Naive thymus-derived CD8-positive, alpha-beta T cell (primary cell): ENCODE results near the gene HPCA. TPM values are rescaled to one million over a fixed set of nuclear protein-coding genes. Genes with fewer than 3 reads are reported as not detected.
A peak's percentile ranks its signal among the peaks of the same experiment; 100 is the strongest.

Experiments used
- ATAC-seq, 2 donors: fragments of 150-1000 bp; cut with Tn5 transposase in 1 of 2; sonication (Bioruptor Pico), chemical (Tn5 transposase) in 1 of 2; 1 replicate in 1 of 2; 2 replicates in 1 of 2; pipeline ENCODE4 v1.10.0; 2021; ENCODE audit warnings: mild to moderate bottlenecking in 2 of 2, moderate library complexity in 2 of 2
- POLR2A ChIA-PET: fragments of 350-600 bp; sonication (Branson Sonifier 250); formaldehyde crosslinking; loops from one replicate; lab custom pipeline; 2021; ENCODE audit warnings: antibody characterized with exemption; lab: Charles Lee
- DNase-seq, 10 donors: peaks; one replicate each; pipeline versions ENCODE4 v3.0.0 to v3.0.0-alpha.2; 2020 to 2022
- H3K27ac Mint-ChIP-seq, 10 donors: one replicate each; pipeline ENCODE4 v1.8.0; 2020 to 2022; ENCODE audit warnings: mild to moderate bottlenecking in 10 of 10, mixed read lengths in 10 of 10, moderate library complexity in 4 of 10, inconsistent platforms in 1 of 10
- H3K27me3 Mint-ChIP-seq, 5 donors: one replicate each; pipeline ENCODE4 v1.8.0; 2021 to 2022; ENCODE audit warnings: mixed read lengths in 5 of 5
- H3K36me3 Mint-ChIP-seq, 3 donors: one replicate each; pipeline ENCODE4 v1.8.0; 2020 to 2022; ENCODE audit warnings: mixed read lengths in 3 of 3, mild to moderate bottlenecking in 2 of 3, inconsistent platforms in 1 of 3
- H3K4me1 Mint-ChIP-seq, 4 donors: one replicate each; pipeline ENCODE4 v1.8.0; 2021 to 2022; ENCODE audit warnings: mixed read lengths in 4 of 4
- H3K4me3 Mint-ChIP-seq, 10 donors: one replicate each; pipeline ENCODE4 v1.8.0; 2020 to 2022; ENCODE audit warnings: mild to moderate bottlenecking in 10 of 10, mixed read lengths in 10 of 10, moderate library complexity in 6 of 10, inconsistent platforms in 1 of 10
- H3K9me3 Mint-ChIP-seq, 9 donors: one replicate each; pipeline ENCODE4 v1.8.0; 2020 to 2022; ENCODE audit warnings: mixed read lengths in 9 of 9, mild to moderate bottlenecking in 3 of 9, inconsistent platforms in 1 of 9, moderate library complexity in 1 of 9
- polyA plus RNA-seq, 3 donors: library from polyadenylated mRNA; unstranded; fragments of 300-500 nt; fragmentation: Illumina TruSeq; gene quantifications; one replicate each; pipeline ENCODE4 v1.2.3, GENCODE V29; 2021
- total RNA-seq, 8 experiments: library from RNA in 2 of 8; stranded (reverse) in 2 of 8; gene quantifications; one replicate each; pipeline ENCODE4 v1.2.3 and lab custom pipeline; 2021 to 2026

HPCA gene
- not detected for total RNA-seq
- polyA plus RNA-seq: not detected
- 0 to 0.22 (median 0.04) reads per million in 6 experiments for total RNA-seq (lab: John Stamatoyannopoulos, UW)

DNA sequence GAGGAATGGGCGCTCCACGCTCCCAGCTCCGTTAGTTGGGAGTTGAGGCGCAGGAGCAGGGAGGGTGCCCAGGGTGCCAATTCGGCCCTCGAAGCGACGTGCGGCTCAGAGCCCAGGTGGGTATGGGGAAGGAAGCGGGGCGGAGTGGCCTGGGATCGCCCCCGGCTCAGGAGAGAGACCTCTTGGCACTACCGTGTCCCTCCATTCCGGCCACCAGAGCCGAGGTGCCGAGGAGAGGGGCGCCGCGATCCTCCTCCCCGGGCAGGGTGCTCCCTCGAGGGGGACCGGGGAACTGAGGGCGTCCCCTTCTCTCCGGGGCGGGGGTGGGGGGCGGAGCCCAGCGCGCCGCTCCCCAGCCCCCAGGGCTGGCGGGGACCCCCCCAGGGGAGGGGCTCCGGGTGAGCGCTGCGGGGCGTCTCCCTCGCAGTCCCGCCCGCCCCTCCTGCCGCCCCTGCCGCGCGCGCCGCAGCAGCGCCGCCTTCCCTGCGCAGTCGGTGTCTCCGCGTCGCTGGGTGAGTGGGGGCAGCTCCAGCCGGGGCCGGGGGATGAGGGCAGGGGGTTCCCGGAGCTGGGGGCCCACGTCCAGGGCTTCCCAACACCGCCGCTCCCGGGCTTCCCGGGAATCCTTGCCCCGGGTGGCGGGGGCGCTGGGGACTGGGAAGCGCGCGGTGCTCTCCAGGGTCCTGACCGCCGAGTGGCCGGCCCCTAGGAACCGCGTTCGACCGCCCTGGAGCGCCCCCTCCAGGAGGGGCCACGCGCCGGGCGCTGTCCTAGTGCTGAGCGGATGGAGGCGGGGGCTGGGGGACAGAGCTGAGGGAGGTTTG, at the start of gene HPCA:
TSS of gene HPCA (plus strand) at position 488 of the 824 bp plus-strand sequence. CDS start 2,408 bp downstream, outside the sequence.
- POLR2A ChIA-PET: no interaction called here
- ATAC-seq: peak; percentile 60 to 78
- peaks cover 2 to 17% (median 9%) of the 10 kb centered on the region in 4 donors for H3K4me1 Mint-ChIP-seq
- H3K27ac Mint-ChIP-seq: no peak within 1 kb of the TSS
- H3K36me3 Mint-ChIP-seq: peaks cover 0 to 2% (median 0%) of the 10 kb centered on the region in 3 donors
- H3K9me3 Mint-ChIP-seq: peaks cover 0 to 3% (median 0%) of the 10 kb centered on the region in 9 donors
- peak within 1 kb of the TSS in 7 of 10 donors; percentile 18 to 76 (median 56) for H3K4me3 Mint-ChIP-seq
- DNase-seq: peak in 7 of 10 donors; percentile 18 to 60 (median 44)
- peaks cover 39 to 87% (median 56%) of the 10 kb centered on the region in 5 donors for H3K27me3 Mint-ChIP-seq

DNA sequence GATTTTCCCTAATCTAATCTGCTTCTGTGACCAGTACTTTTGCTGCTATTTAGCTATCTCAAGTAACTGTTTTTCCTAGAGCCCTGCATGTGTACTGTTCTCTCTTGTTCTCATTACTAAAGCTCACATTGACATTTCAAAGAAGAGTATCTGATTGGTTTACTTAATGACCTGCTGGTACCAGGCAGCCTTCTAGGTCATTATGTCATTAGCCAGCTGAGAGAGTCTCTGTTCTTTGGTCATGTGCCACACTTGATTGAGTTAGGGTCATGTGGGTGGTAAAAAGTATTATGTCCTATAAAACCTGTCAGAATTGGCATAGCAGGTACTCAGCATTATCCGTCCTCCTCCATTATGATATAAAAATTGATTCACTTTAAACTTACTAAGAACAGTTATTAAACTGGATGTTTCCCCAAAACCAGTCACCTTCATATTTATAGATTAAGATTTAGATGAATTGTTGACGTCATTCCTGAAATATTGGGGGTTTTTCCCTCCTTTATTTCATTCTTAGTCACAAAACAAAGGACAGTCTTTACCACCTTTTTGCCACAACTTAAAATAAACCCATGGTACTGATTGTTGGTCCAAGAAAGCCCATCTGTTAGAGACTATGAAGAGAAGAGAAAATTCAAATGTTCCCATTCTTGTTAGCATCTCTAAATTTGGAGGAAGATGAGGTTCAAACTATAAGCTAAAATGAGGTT, 37.8 kb upstream of the HPCA start:
- peaks cover 0 to 2% (median 0%) of the 10 kb centered on the region in 9 donors for H3K9me3 Mint-ChIP-seq
- peaks cover 0 to 56% (median 14%) of the 10 kb centered on the region in 3 donors for H3K36me3 Mint-ChIP-seq
- peaks cover 0 to 1% (median 0%) of the 10 kb centered on the region in 4 donors for H3K4me1 Mint-ChIP-seq
- POLR2A ChIA-PET: no interaction called here
- no peak for ATAC-seq
- no peak overlapping the region for H3K27ac Mint-ChIP-seq
- no peak overlapping the region for H3K4me3 Mint-ChIP-seq
- no peak for DNase-seq
- no peaks in the 10 kb centered on the region for H3K27me3 Mint-ChIP-seq

DNA sequence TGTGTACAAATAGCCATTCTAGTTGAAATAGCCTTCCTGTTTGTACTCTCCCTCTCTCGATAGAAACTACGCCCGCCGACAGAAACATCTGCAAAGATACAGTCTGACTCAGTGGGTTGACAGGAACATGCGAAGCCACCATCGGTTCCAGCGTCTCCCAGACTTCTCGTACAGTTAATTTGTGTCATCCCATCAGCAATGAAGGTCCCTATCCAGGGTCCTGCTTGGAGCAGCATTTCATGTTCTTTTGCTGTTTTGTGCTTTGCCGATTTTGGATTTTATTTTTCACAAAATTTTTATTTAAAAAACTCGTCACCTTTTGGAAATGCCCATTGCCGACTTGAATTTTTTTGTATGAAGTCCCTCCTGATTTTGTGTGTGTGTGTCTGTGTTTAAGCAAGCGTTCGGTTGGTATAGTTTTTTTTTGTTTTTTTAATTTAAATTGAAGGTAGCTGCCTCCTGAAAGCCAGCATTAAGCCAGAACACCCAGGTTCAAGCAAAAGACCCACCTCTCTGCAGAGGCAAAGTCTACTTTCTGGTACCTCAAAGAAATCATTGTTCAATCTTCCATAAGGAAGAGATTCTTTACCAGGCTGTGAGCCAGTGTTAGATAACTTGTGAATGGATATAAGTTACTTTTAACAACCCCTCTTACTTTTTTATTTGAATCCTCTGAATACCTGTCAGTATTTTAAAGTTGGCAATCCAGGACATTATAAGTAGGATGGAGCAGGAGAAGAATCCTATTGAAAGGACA, 30.3 kb upstream of the HPCA start:
- DNase-seq (no peak), ATAC-seq (no peak)
- H3K27ac Mint-ChIP-seq: no peak overlapping the region
- H3K4me3 Mint-ChIP-seq: no peak overlapping the region
- H3K9me3 Mint-ChIP-seq: no peaks in the 10 kb centered on the region
- H3K36me3 Mint-ChIP-seq: peaks cover 10 to 78% (median 21%) of the 10 kb centered on the region in 3 donors
- POLR2A ChIA-PET: no interaction called here
- H3K4me1 Mint-ChIP-seq: no peaks in the 10 kb centered on the region
- no peaks in the 10 kb centered on the region for H3K27me3 Mint-ChIP-seq

DNA sequence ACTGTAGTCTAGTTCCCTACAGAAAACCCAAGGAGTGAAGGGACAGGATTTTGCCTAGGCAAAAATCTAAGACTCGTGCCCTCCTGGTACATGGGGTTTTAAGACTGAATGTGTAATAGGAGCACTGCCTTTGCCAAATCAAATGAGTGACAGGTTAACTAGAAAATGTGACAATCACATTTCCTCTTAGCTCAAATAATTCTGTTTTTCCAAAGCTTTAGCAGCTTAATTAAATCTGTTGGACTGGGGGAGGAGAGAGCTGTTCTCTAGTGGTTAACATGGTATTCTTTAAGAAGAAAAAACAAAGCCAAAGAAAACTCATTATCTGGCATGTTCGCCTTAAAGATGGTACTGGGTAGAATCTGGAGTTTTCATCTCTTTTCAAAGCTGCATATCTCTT, 28.2 kb upstream of the HPCA start:
- DNase-seq (no peak), ATAC-seq (no peak)
- POLR2A ChIA-PET: no interaction called here
- Mint-ChIP-seq H3K4me3 (no peak overlapping the region), H3K36me3 (peaks cover 10 to 72% (median 28%) of the 10 kb centered on the region in 3 donors), H3K4me1 (no peaks in the 10 kb centered on the region), H3K27ac (no peak overlapping the region), H3K27me3 (no peaks in the 10 kb centered on the region), H3K9me3 (no peaks in the 10 kb centered on the region)

- POLR2A ChIA-PET: no interaction called here
- DNase-seq: no peak
- Mint-ChIP-seq H3K27ac (no peak overlapping the region), H3K4me1 (no peaks in the 10 kb centered on the region), H3K27me3 (no peaks in the 10 kb centered on the region), H3K9me3 (no peaks in the 10 kb centered on the region), H3K4me3 (no peak overlapping the region), H3K36me3 (peaks cover 10 to 70% (median 24%) of the 10 kb centered on the region in 3 donors)
- ATAC-seq: no peak
Measured at GRCh38 chr1:32858791-32859190, 27.5 kb upstream of the HPCA start.

- Mint-ChIP-seq H3K36me3 (peaks cover under 1 to 70% (median 22%) of the 10 kb centered on the region in 3 donors), H3K4me1 (peaks cover 0 to 3% (median 0%) of the 10 kb centered on the region in 4 donors), H3K27me3 (no peaks in the 10 kb centered on the region), H3K4me3 (no peak overlapping the region), H3K9me3 (no peaks in the 10 kb centered on the region), H3K27ac (no peak overlapping the region)
- POLR2A ChIA-PET: no interaction called here
- ATAC-seq (no peak), DNase-seq (no peak)
Measured at GRCh38 chr1:32859915-32860314, 26.4 kb upstream of the HPCA start.

GRCh38 chr1:32860566-32860965, 25.7 kb upstream of the HPCA start:
- DNase-seq: no peak
- Mint-ChIP-seq H3K27me3 (no peaks in the 10 kb centered on the region), H3K27ac (peak overlapping the region in 2 of 10 donors; percentile 68 to 69), H3K36me3 (peaks cover 0 to 64% (median 22%) of the 10 kb centered on the region in 3 donors), H3K4me1 (peaks cover 0 to 3% (median 0%) of the 10 kb centered on the region in 4 donors), H3K4me3 (no peak overlapping the region), H3K9me3 (no peaks in the 10 kb centered on the region)
- no peak for ATAC-seq
- POLR2A ChIA-PET: no interaction called here

GRCh38 chr1:32861904-32862695, 24.2 kb upstream of the HPCA start:
- POLR2A ChIA-PET: interaction anchor here (0.6 kb wide), 1 partner anchor 101 kb away, joined by 4 read pairs; no protein-coding TSS in a partner anchor
- H3K27me3 Mint-ChIP-seq: peaks cover 0 to 3% (median 0%) of the 10 kb centered on the region in 5 donors
- no peak for ATAC-seq
- peaks cover 0 to 57% (median 15%) of the 10 kb centered on the region in 3 donors for H3K36me3 Mint-ChIP-seq
- no peak for DNase-seq
- peaks cover 0 to 3% (median 0%) of the 10 kb centered on the region in 4 donors for H3K4me1 Mint-ChIP-seq
- H3K9me3 Mint-ChIP-seq: no peaks in the 10 kb centered on the region
- no peak overlapping the region for H3K4me3 Mint-ChIP-seq
- H3K27ac Mint-ChIP-seq: peak overlapping the region in 1 of 10 donors; percentile 24

- peaks cover 0 to 4% (median 2%) of the 10 kb centered on the region in 5 donors for H3K27me3 Mint-ChIP-seq
- peaks cover 0 to 54% (median 12%) of the 10 kb centered on the region in 3 donors for H3K36me3 Mint-ChIP-seq
- H3K4me1 Mint-ChIP-seq: peaks cover 0 to 3% (median 0%) of the 10 kb centered on the region in 4 donors
- POLR2A ChIA-PET: no interaction called here
- no peak overlapping the region for H3K27ac Mint-ChIP-seq
- H3K4me3 Mint-ChIP-seq: no peak overlapping the region
- no peaks in the 10 kb centered on the region for H3K9me3 Mint-ChIP-seq
- ATAC-seq (no peak), DNase-seq (no peak)
Measured at GRCh38 chr1:32863218-32863880, 22.9 kb upstream of the HPCA start.

GRCh38 chr1:32863881-32864245, 22.4 kb upstream of the HPCA start:
- DNase-seq (no peak), ATAC-seq (no peak)
- H3K27ac Mint-ChIP-seq: no peak overlapping the region
- peaks cover 0 to 8% (median 7%) of the 10 kb centered on the region in 5 donors for H3K27me3 Mint-ChIP-seq
- POLR2A ChIA-PET: no interaction called here
- H3K36me3 Mint-ChIP-seq: peaks cover 0 to 54% (median 12%) of the 10 kb centered on the region in 3 donors
- no peaks in the 10 kb centered on the region for H3K9me3 Mint-ChIP-seq
- no peak overlapping the region for H3K4me3 Mint-ChIP-seq
- H3K4me1 Mint-ChIP-seq: peaks cover 0 to 3% (median 0%) of the 10 kb centered on the region in 4 donors

- ATAC-seq: no peak
- H3K9me3 Mint-ChIP-seq: no peaks in the 10 kb centered on the region
- POLR2A ChIA-PET: no interaction called here
- H3K4me3 Mint-ChIP-seq: no peak overlapping the region
- H3K27ac Mint-ChIP-seq: no peak overlapping the region
- H3K36me3 Mint-ChIP-seq: peaks cover 0 to 56% (median 12%) of the 10 kb centered on the region in 3 donors
- peaks cover 2 to 7% (median 3%) of the 10 kb centered on the region in 4 donors for H3K4me1 Mint-ChIP-seq
- H3K27me3 Mint-ChIP-seq: peaks cover 5 to 14% (median 13%) of the 10 kb centered on the region in 5 donors
- DNase-seq: no peak
Measured at GRCh38 chr1:32864375-32865019, 21.8 kb upstream of the HPCA start.
